ENCODE measurements around the gene CDH5.
A peak's percentile ranks its signal among the peaks of the same experiment; 100 is the strongest.

CDH5 gene

GRCh38 chr16:66376577-66377305 is 10.2 kb downstream of the CDH5 start:
- POLR2A ChIA-PET (ENCODE audit: low non-redundant PET) = no interaction called here
- CTCF ChIA-PET = no interaction called here
- no peak for DNase-seq (ENCODE audit: low spot score)
- TF ChIP-seq CTCF (conservative IDR thresholded peaks at IDR 0.05; ENCODE audit: low read depth) = no peak
- H3K27ac ChIP-seq = no peak overlapping the region

DNA sequence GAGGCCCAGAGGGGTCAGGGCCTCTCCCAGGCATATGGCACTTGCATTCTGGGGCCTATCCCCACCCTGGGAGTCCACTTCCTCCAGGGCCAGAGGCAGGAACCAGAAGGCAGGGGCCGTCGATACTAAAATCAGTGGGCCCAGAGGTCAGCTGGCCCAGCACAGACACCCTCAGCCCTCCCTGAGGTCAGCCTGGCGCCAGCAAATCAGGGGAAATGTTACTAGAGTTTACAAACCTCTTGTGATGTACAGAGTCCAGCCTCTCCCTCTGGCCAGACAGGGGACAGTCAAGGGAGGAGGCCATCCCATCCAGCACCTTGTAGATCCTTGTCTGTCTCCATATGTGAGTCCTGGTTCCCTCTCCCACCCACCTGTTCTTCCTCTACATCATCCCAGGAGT is 10.8 kb downstream of the CDH5 start:
- TF ChIP-seq CTCF (conservative IDR thresholded peaks at IDR 0.05; ENCODE audit: low read depth) = no peak
- POLR2A ChIA-PET (ENCODE audit: low non-redundant PET) = no interaction called here
- CTCF ChIA-PET = no interaction called here
- no peak for DNase-seq (ENCODE audit: low spot score)
- no peak overlapping the region for H3K27ac ChIP-seq

GRCh38 chr16:66378741-66379570 is 12.5 kb downstream of the CDH5 start:
- CTCF ChIA-PET = no interaction called here
- H3K27ac ChIP-seq = no peak overlapping the region
- TF ChIP-seq CTCF (conservative IDR thresholded peaks at IDR 0.05; ENCODE audit: low read depth) = no peak
- DNase-seq (ENCODE audit: low spot score) = no peak
- POLR2A ChIA-PET (ENCODE audit: low non-redundant PET) = no interaction called here

DNA sequence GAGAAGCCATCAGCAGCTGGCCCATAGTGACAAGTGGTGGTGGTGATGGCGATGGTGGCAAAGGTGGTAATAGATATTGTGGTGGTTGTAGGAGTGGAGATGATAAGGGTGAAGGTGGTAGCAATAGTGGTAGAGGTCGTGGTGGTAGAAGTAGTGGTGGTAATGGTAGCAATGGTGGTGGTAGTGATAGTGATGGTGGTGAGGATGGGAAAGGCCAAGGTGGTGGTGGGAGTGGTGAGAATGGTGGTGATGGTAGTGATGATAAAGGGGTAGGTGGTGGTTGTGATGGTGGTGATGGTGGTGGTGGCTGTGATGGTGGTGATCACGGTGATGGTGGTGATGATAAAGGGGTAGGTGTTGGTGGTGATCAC is 13.1 kb downstream of the CDH5 start:
- TF ChIP-seq CTCF (conservative IDR thresholded peaks at IDR 0.05; ENCODE audit: low read depth) = no peak
- no peak overlapping the region for H3K27ac ChIP-seq
- DNase-seq (ENCODE audit: low spot score) = no peak
- CTCF ChIA-PET = no interaction called here
- POLR2A ChIA-PET (ENCODE audit: low non-redundant PET) = no interaction called here

DNA sequence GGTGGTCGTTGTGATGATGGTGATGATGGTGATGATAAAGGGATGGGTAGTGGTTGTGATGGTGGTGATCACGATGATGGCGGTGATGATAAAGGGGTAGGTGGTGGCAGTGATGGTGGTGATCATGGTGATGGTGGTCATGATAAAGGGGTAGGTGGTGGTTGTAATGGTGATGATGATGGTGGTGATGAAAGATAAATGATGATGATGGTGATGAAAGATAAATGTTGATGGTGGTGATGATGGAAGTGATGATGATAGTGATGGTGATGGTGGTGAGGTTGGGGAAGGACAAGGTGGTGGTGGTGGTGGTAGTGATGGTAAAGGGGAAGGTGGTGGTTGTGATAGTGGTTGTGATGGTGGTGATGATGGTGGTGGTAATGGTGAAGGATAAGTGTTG is 13.9 kb downstream of the CDH5 start:
- TF ChIP-seq CTCF (conservative IDR thresholded peaks at IDR 0.05; ENCODE audit: low read depth) = no peak
- ChIA-PET POLR2A (ENCODE audit: low non-redundant PET) (no interaction called here), CTCF (no interaction called here)
- no peak overlapping the region for H3K27ac ChIP-seq
- DNase-seq (ENCODE audit: low spot score) = no peak

DNA sequence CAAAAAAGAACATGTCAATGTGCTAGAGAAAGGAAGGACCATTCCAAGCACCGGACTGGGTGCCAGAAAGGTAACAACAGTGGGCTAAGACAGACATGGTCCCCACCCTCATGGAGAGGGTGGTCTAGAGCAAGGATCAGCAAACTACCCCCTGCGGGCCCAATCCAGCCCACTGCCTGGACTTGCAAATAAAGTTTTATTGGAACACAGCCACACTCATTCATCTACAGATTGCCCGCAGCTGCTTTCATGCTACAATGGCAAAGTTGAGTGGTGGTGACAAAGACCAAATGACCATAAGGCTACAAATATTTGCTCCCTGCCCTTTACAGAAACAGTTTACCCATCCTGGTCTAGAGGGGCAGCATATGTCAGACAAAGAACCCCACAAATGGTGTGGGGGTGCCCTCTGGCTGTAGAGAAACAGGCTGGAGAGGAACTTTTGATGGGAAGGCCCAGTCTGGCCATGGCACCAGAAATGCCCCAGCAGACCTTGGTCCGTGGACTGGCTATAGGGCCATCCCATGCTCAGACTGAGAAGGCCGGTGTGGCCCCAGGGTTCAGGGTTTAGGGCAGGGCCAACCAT is 15.2 kb downstream of the CDH5 start:
- ChIA-PET CTCF (interaction anchor here (0.7 to 0.8 kb wide), 3 partner anchors 315 to 1812 kb away, joined by 3 to 5 read pairs (median 3); no protein-coding TSS in a partner anchor), POLR2A (ENCODE audit: low non-redundant PET) (no interaction called here)
- DNase-seq (ENCODE audit: low spot score) = no peak
- TF ChIP-seq CTCF (conservative IDR thresholded peaks at IDR 0.05; ENCODE audit: low read depth) = no peak
- peak overlapping the region; percentile 91 for H3K27ac ChIP-seq
